Omental fat pad (tissue), 4 donors: ENCODE data around the gene DNAJA3. TPM values are rescaled to one million over a fixed set of nuclear protein-coding genes. Genes with fewer than 3 reads are reported as not detected.

Experiments used
- ATAC-seq: fragments of 150-250 bp; one replicate; pipeline ENCODE4 v1.9.1; 2016; ENCODE audit warnings: mild to moderate bottlenecking, moderate library complexity; ENCODE audit not compliant: low FRiP score
- DNase-seq: peaks from one replicate; pipeline ENCODE4 v3.0.0-alpha.2; 2019; ENCODE audit warnings: low spot score
- CTCF ChIP-seq, 3 donors: fragments of 450-650 bp; IDR thresholded peaks; one replicate each; pipeline ENCODE4 v1.5.1; 2016 to 2017; ENCODE audit warnings: antibody characterized with exemption in 3 of 3, mild to moderate bottlenecking in 3 of 3, moderate library complexity in 2 of 3
- total RNA-seq, 4 donors: library from RNA; depleted of rRNA; stranded (reverse); fragments of >200 nt; gene quantifications; one replicate each; pipeline ENCODE4 v1.1.0, GENCODE V29; 2016

The DNAJA3 gene
- total RNA-seq, 4 donors from 2014 or later = 40.5 to 47.1 (median 42.3) TPM

GRCh38 chr16:4494746-4495490, 69.2 kb downstream of the DNAJA3 start:
- TF ChIP-seq CTCF (IDR thresholded peaks at IDR 0.05) = no peak
- ATAC-seq = peak; percentile 61
- no peak for DNase-seq

- TF ChIP-seq CTCF (IDR thresholded peaks at IDR 0.05) = no peak
- DNase-seq (no peak), ATAC-seq (no peak)
Observed at GRCh38 chr16:4495766-4496165, 70.1 kb downstream of the DNAJA3 start.

GRCh38 chr16:4496305-4496704, 70.6 kb downstream of the DNAJA3 start:
- ATAC-seq = no peak
- TF ChIP-seq CTCF (IDR thresholded peaks at IDR 0.05) = no peak

GRCh38 chr16:4498546-4499195, 73.0 kb downstream of the DNAJA3 start:
- ATAC-seq (no peak), DNase-seq (no peak)
- no peak for TF ChIP-seq CTCF (IDR thresholded peaks at IDR 0.05)

More at GRCh38 chr16:4496305-4496704, 70.6 kb downstream of the DNAJA3 start:
- DNase-seq = no peak

GRCh38 chr16:4499196-4499555, 73.5 kb downstream of the DNAJA3 start:
- no peak for ATAC-seq
- DNase-seq = no peak
- TF ChIP-seq CTCF (IDR thresholded peaks at IDR 0.05) = no peak

- no peak for TF ChIP-seq CTCF (IDR thresholded peaks at IDR 0.05)
- peak; percentile 92 for ATAC-seq
- no peak for DNase-seq
Observed at GRCh38 chr16:4500272-4500671, 74.6 kb downstream of the DNAJA3 start.

GRCh38 chr16:4501071-4501478, 75.4 kb downstream of the DNAJA3 start:
- no peak for DNase-seq
- no peak for TF ChIP-seq CTCF (IDR thresholded peaks at IDR 0.05)
- peak; percentile 31 for ATAC-seq
